Hematopoietic multipotent progenitor cell treated with erythropoietin and hydrocortisone succinate and interleukin-3 and kit ligand, for 17 days (in vitro differentiated cells): Measurements from ENCODE around the gene PDE4D.
"Not testable (repeated sequence)": the region's sequence is repeated elsewhere in the genome, so short reads cannot be mapped to it uniquely, and the experiment has no call there.

Experiments used
- DNase-seq: peaks from one replicate; pipeline ENCODE4 v3.0.0-alpha.2; 2015; ENCODE audit warnings: low spot score

The PDE4D gene

DNA sequence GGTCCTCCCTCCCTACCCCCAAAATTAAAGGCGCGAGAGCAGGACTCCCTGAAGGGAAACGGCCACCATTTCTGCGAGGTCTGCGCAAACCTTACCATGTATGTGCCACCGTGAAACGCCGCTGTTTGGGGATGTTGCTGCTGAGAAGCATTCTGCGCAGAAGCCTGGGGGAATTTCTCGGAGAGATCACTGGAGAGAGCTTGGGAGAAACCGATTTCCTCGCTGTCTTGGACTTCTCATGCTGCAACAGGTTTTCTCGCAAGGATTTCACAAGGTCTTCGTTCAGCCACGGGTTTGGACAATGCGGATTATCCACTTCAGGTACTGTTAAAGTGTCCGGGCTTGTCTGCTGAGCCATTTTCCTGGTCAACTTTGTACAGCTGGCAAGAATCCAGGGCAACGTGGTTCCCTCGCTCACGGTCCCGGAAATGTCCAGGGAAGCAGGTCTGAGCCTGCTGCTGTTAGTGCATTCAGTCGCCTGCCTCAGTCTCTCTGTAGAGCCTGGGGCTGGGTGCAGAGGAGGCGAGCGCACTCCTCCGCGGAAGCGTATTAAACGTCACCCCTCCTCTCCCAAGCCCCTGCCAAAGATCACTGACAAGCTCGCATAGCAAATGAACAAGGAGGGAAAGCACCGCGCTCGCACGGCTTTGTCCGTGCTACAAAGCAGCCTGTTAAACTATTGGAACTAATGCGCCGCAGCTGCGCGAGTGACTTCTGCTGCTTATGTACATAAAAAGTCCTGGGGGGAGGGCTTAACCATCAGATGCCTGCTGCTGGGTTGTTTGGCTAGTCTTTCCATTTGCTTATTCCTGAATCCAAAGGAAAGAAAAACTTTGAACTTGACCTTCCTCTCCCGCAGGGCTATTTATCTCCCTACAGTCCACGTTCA lies 125.1 kb downstream of the PDE4D start:
- no peak for DNase-seq

DNA sequence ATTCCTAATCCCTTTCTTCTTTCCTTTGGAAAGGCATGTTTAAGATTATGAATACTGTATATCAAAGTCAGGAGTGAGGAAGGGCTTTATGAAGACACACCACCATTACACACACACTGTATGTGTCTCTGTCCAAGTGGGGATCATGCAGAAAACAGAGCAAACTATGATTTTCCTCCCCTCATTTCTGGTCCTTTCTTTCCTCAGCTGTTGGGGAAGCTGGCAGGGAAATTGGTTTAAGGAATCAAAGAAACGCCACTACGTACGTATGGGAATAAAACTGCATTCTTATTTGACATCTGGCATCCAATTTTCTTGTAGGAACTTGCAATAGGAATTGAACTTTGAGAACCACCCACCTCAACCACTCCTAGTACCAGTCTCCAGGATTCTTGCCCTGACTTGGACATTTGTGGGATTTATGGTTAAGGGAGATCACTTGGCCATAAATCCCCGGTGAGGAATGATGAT lies 125.8 kb downstream of the PDE4D start:
- DNase-seq, result no peak

GRCh38 chr5:59767211-59767605 lies 126.3 kb downstream of the PDE4D start:
- no peak for DNase-seq

DNA sequence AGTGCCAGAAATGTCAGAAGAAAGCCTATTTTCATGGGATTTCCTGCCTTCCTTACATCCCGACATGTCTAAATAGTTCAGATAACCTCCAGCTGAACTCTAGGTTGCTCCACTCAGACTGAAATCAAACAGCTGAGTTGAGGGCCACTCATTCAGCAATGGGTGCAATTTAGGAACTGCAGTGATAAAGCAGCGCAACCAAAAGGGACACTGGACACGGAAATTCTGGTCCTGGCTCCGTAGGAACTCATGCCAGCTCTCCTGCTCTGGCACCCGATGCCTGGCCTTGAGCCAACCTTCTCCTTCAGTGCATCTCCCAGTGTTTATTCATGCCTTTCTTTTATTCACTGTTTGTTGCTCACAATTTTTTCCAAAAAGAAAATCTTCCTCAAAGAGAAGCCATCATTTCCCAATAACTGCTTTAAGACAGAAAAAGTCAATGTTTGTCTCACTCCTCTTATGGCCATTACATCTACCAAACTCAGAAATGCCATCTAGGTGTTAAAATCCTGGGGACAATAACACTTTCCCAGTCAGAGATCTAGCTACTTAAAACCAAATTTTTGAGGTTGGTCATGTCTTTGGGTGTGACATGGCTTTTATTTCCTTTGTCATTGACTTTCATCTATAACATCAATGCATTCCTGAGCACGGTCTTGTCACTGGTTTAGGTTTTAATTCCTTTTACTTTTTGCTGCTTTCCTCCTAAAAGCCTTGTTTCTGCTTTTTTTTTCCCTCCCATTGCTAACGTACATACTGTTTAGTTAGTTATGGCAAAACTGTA lies 126.9 kb downstream of the PDE4D start:
- no peak for DNase-seq

DNA sequence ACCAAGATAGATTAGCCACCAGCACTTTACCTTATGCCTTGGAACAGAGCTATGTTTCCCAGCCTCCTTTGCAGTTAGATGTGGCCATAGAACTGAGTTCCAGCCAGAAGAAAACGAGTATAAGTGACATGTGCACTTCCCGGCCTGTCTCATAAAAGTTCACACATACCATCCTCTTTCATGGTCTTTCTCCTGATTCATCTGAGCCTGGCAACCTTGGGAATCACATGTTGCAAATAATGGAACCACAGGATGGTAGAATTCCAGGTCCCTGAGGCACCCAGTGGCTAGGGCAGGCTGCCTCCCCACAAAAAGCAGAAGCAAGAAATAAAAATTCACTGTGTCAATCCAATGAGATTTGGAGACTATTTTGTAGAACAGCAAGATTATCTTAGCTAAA lies 128.1 kb downstream of the PDE4D start:
- DNase-seq, result no peak

DNA sequence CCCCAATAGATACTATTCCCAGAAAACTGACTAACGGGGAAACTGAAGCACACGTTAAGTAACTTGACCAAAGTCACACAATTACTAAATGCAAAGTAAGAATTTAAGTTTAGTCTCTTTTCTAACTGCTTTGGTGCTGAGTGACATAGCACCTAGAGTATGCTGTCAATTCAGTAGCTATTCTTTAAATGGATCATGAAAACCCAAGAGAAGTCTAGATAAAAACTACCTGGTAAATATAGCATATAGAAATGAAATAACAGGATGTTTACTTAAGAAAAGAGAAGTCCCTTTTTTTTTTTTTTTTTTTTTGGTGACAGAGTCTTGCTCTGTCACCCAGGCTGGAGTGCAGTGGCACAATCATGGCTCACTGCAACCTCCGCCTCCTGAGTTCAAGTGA lies 129.2 kb downstream of the PDE4D start:
- no peak for DNase-seq

GRCh38 chr5:59763541-59763940 lies 130.0 kb downstream of the PDE4D start:
- no peak for DNase-seq

DNA sequence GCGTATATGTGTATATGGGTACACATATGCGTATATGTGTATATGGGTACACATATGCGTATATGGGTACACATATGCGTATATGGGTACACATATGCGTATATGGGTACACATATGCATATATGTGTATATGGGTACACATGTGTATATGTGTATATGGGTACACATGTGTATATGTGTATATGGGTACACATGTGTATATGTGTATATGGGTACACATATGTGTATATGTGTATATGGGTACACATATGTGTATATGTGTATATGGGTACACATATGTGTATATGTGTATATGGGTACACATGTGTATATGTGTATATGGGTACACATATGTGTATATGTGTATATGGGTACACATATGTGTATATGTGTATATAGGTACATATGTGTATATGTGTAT lies 131.3 kb downstream of the PDE4D start:
- not testable (repeated sequence) for DNase-seq

DNA sequence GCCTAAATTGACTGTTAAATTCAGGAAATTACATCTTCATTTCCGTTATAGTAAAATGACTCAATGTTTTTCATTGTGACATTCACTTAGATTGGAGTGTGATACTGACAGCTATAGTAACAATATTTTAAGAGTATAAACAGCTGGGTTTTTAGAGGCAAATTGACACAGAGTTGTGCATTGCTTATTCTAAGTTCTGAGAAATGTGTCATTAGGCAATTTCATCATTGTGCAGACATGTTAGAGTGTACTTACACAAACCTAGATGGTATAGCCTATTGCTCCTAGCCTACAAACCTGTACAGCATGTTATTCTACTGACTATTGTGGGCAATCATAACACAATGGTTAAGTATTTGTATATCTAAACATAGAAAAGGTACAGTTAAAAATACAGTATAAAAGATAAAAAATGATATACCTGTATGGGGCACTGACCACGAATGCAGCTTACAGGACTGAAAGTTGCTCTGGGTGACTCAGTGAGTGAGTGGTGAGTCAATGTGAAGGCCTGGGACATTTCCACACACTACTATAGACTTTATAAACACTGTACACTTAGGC lies 132.7 kb downstream of the PDE4D start:
- DNase-seq, result no peak

DNA sequence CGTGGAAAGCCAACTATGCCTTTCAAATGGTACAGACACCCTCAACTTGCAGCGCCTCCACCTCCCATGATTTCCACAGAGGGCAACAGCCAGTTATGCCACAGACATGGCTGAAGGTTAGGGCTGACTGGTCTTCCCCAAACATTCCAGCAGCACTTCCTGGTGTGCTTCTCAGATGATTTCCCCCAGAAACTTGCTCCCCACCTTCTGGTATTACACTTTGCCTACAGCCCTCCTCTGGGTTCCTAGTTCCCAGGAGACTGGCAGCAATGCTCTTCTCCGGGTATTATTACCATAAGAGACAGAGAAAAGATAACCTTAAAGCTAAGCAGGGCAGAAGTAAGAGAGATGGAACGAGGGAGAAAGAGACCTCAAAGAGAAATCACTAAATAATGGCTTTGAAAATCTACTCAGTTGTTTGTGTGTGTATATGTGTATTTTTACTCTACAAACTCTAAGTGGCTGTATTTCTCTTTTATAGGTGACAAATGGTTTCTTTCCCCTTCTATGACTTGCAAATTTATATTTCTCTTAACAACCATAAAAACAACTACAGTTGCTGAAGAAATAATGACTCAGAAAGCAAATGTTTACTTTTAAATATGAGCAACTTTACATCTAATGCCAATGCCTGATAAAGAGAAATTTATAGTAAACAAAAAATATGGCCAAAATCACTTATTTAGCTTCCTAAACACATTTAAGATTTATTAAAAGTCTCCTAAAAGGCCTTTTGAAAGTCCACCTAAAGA lies 133.8 kb downstream of the PDE4D start:
- no peak for DNase-seq

GRCh38 chr5:59758566-59758965 lies 135.0 kb downstream of the PDE4D start:
- no peak for DNase-seq

GRCh38 chr5:59757442-59757841 lies 136.1 kb downstream of the PDE4D start:
- DNase-seq, result no peak

DNA sequence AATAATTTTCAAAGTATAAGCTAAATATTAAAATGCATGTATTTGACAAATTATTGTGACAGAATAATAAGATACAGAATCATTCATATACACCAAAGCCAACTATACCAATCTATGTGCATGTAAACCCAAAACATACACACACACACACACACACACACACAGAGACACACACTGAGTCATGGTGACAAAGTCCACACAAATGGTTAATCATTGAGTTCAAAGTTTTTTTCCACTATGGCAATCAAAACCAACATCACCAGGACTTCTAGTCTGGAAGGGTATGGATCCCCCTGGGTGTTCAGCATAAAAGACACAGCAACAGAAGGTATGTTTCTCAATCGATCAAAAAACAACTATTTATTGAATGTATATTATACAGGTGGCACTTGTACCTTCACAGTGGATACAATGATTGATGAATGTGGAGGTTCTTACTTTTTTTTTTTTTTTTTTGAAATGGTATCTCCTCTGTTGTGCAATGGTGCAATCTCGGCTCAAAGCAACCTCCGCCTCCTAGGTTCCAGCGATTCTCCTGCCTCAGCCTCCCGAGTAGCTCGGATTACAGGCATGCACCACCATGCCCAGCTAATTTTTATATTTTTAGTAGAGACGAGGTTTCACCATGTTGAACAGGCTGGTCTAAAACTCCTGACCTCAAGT lies 137.0 kb downstream of the PDE4D start:
- no peak for DNase-seq

GRCh38 chr5:59755476-59755875 lies 138.1 kb downstream of the PDE4D start:
- no peak for DNase-seq

DNA sequence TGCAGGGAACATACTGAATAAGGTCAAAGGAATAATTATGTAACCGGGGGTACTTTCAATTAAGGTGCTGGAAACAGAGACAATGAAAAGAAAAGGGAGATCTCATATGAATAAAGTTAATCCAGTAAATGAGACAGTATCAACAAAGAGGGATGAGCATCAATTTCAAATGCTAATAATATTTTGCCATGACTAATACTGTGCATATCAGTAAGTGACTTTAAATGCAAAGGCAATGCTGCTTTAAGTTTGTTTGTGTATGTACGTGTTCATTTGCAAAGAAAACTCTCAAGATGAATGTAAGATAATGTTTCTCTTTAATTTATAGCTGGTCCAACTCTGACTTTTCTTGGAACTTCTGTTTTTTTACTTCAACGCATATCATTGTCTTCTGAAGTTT lies 139.9 kb downstream of the PDE4D start:
- no peak for DNase-seq

- no peak for DNase-seq
Observed at GRCh38 chr5:59749782-59750520, 143.6 kb downstream of the PDE4D start.

GRCh38 chr5:59748036-59748663 lies 145.4 kb downstream of the PDE4D start:
- not testable (repeated sequence) for DNase-seq

- no peak for DNase-seq
Observed at GRCh38 chr5:59746241-59746765, 147.2 kb downstream of the PDE4D start.

- no peak for DNase-seq
Observed at GRCh38 chr5:59745415-59745863, 148.1 kb downstream of the PDE4D start.

- DNase-seq, result no peak
Observed at GRCh38 chr5:59744531-59744992, 149.0 kb downstream of the PDE4D start.
